CD8-positive, alpha-beta memory T cell (primary cell): ENCODE results near the gene SLC25A41. TPM values are rescaled to one million over a fixed set of nuclear protein-coding genes. Genes with fewer than 3 reads are reported as not detected.

Source experiments
- CTCF ChIA-PET: fragments of 350-600 bp; sonication (Branson Sonifier 250); formaldehyde crosslinking; loops from one replicate; lab custom pipeline; 2021; ENCODE audit warnings: antibody characterized with exemption; lab: Charles Lee
- POLR2A ChIA-PET: fragments of 350-600 bp; sonication (Branson Sonifier 250); formaldehyde crosslinking; loops from one replicate; lab custom pipeline; 2021; ENCODE audit warnings: antibody characterized with exemption; lab: Charles Lee
- DNase-seq, 5 donors: peaks; one replicate each; pipeline versions ENCODE4 v3.0.0 to v3.0.0-alpha.2; 2020 to 2022; ENCODE audit warnings: mixed read lengths in 1 of 5
- H3K27ac ChIP-seq: one replicate; pipeline ENCODE4 v1.7.0; 2013; ENCODE audit warnings: low read depth, mild to moderate bottlenecking, low read length, moderate library complexity
- H3K27me3 ChIP-seq: 2 replicates; pipeline ENCODE4 v1.7.0; 2013; ENCODE audit warnings: low read length, mild to moderate bottlenecking; ENCODE audit not compliant: insufficient read depth, poor library complexity, severe bottlenecking
- H3K36me3 ChIP-seq: 2 replicates; pipeline ENCODE4 v1.7.0; 2013; ENCODE audit warnings: mild to moderate bottlenecking, low read length, moderate library complexity; ENCODE audit not compliant: insufficient read depth
- H3K4me1 ChIP-seq: 2 replicates; pipeline ENCODE4 v1.7.0; 2013; ENCODE audit warnings: mild to moderate bottlenecking, low read length, moderate library complexity; ENCODE audit not compliant: insufficient read depth
- H3K4me3 ChIP-seq: 2 replicates; pipeline ENCODE4 v1.7.0; 2013; ENCODE audit warnings: mild to moderate bottlenecking, low read length
- H3K9me3 ChIP-seq: 2 replicates; pipeline ENCODE4 v1.7.0; 2013; ENCODE audit warnings: mild to moderate bottlenecking, low read length
- H3K27ac Mint-ChIP-seq, 8 donors: one replicate each; pipeline ENCODE4 v1.8.0; 2020 to 2021; ENCODE audit warnings: mixed read lengths in 8 of 8, mild to moderate bottlenecking in 6 of 8, inconsistent platforms in 3 of 8, moderate library complexity in 3 of 8
- H3K27me3 Mint-ChIP-seq, 2 donors: one replicate each; pipeline ENCODE4 v1.8.0; 2020 to 2021; ENCODE audit warnings: mixed read lengths in 2 of 2, mild to moderate bottlenecking in 1 of 2, moderate library complexity in 1 of 2
- H3K36me3 Mint-ChIP-seq, 3 donors: one replicate each; pipeline ENCODE4 v1.8.0; 2020 to 2021; ENCODE audit warnings: mixed read lengths in 3 of 3, inconsistent platforms in 1 of 3, mild to moderate bottlenecking in 1 of 3
- H3K4me1 Mint-ChIP-seq, 3 donors: one replicate each; pipeline ENCODE4 v1.8.0; 2020 to 2021; ENCODE audit warnings: mixed read lengths in 3 of 3, inconsistent platforms in 1 of 3, mild to moderate bottlenecking in 1 of 3
- H3K4me3 Mint-ChIP-seq, 7 donors: one replicate each; pipeline ENCODE4 v1.8.0; 2020 to 2021; ENCODE audit warnings: mixed read lengths in 7 of 7, mild to moderate bottlenecking in 6 of 7, moderate library complexity in 4 of 7, inconsistent platforms in 2 of 7
- H3K9me3 Mint-ChIP-seq, 5 donors: one replicate each; pipeline ENCODE4 v1.8.0; 2020 to 2022; ENCODE audit warnings: mixed read lengths in 5 of 5, mild to moderate bottlenecking in 3 of 5, moderate library complexity in 2 of 5, inconsistent platforms in 1 of 5
- polyA plus RNA-seq: library from polyadenylated mRNA; unstranded; fragments of 300-500 nt; fragmentation: Illumina TruSeq; gene quantifications from one replicate; pipeline ENCODE4 v1.2.3, GENCODE V29; 2021
- total RNA-seq, 2 experiments: library from RNA; stranded (reverse); gene quantifications; one replicate each; pipeline ENCODE4 v1.2.3, GENCODE V29; 2021

The SLC25A41 gene
- total and polyA plus RNA-seq, 3 experiments from 2014 or later: 0.28 to 0.33 TPM; not detected in 1

- peaks cover 0 to 5% of the 10 kb centered on the region in 2 donors for H3K27me3 Mint-ChIP-seq
- peaks cover 11% of the 10 kb centered on the region for H3K36me3 ChIP-seq
- no peaks in the 10 kb centered on the region for H3K9me3 Mint-ChIP-seq
- no peaks in the 10 kb centered on the region for H3K27me3 ChIP-seq
- H3K9me3 ChIP-seq: no peaks in the 10 kb centered on the region
- DNase-seq: peak in 1 of 5 donors; percentile 49
- ChIA-PET POLR2A (interaction anchor here (2.5 kb wide), 1 partner anchor 21 kb away, joined by 13 read pairs; the partner anchor contains the start of gene ALKBH7), CTCF (interaction anchor here (0.8 to 1.8 kb wide), 2 partner anchors 17 to 175 kb away, joined by 3 to 4 read pairs; no protein-coding TSS in a partner anchor)
- H3K4me3 Mint-ChIP-seq: peak overlapping the region; percentile 93 to 98 (median 96)
- H3K27ac Mint-ChIP-seq: peak overlapping the region; percentile 97 to 100 (median 99)
- H3K4me1 ChIP-seq: peaks cover 24% of the 10 kb centered on the region
- peak overlapping the region; percentile 100 for H3K27ac ChIP-seq
- peaks cover 23 to 28% (median 26%) of the 10 kb centered on the region in 3 donors for H3K4me1 Mint-ChIP-seq
- H3K4me3 ChIP-seq: peak overlapping the region; percentile 84
- H3K36me3 Mint-ChIP-seq: peaks cover 0 to 33% (median 5%) of the 10 kb centered on the region in 3 donors
Measured at GRCh38 chr19:6393983-6394412, 39.6 kb downstream of the SLC25A41 start.

DNA sequence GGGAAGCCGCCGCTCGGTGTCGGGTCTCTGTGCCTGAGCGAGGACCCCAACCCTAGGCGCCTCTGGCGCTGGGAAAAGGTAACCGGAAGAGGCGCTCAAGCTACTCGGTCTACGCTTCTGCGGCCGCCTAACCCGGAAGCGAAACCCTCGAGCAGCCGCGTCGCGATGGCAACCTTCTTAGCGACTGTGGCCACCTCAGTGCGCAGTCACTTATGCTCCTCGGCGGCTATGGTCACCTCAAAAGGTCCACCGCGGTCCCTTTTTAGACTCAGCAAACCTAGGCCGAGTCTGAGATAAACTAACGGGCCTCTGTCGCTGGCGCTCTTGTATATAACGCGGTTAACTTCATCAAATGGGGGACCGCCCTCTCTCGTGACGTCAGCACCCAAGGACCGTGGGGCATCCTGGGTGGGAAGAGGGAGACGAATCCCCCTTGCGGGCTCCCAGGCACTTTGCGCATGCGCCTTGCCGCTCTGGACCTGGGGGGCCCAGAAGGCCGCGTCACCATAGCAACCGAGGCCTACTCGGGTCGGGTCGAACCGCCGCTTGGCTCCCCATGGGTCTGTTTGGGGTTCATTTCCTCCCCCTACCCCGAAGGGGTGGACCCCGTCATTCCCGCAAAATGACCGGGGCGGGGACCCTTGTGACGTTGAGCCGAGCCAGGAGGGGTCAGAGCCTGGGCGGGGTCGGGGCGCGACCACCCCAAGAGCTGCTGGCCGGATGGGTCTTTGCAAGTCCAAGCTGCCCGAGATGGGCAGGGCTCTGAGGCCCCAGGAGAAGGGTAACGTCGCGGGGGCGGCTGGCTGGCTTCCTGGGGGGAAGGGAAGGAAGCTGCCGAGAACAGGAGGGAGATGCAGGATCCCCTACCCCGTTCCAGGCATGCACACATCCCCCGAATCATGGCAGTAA is 40.2 kb downstream of the SLC25A41 start, which contains the start of gene GTF2F1:
TSS of gene GTF2F1 (minus strand) at position 91 of the 909 bp plus-strand sequence. CDS start 169 bp downstream, outside the sequence.
- Histone ChIP-seq H3K36me3 (peaks cover 14% of the 10 kb centered on the region), H3K27me3 (no peaks in the 10 kb centered on the region), H3K4me1 (peaks cover 24% of the 10 kb centered on the region), H3K27ac (peak within 1 kb of the TSS; percentile 100), H3K9me3 (no peaks in the 10 kb centered on the region), H3K4me3 (peak within 1 kb of the TSS; percentile 84)
- Mint-ChIP-seq H3K36me3 (peaks cover 2 to 38% (median 5%) of the 10 kb centered on the region in 3 donors), H3K4me1 (peaks cover 23 to 29% (median 26%) of the 10 kb centered on the region in 3 donors), H3K27ac (peak within 1 kb of the TSS; percentile 97 to 100 (median 99)), H3K9me3 (no peaks in the 10 kb centered on the region), H3K4me3 (peak within 1 kb of the TSS; percentile 93 to 98 (median 96)), H3K27me3 (peaks cover 0 to 5% of the 10 kb centered on the region in 2 donors)
- POLR2A ChIA-PET: interaction anchor here (1.0 to 2.5 kb wide), 4 partner anchors 20 to 110 kb away, joined by 3 to 13 read pairs (median 4); partner anchors contain the start of genes ALKBH7, CLPP and KHSRP
- DNase-seq: peak; percentile 92 to 99 (median 95)
- CTCF ChIA-PET: interaction anchor here (0.8 to 1.8 kb wide), 3 partner anchors 17 to 175 kb away, joined by 3 to 5 read pairs (median 4); partner anchors contain the start of gene KHSRP

DNA sequence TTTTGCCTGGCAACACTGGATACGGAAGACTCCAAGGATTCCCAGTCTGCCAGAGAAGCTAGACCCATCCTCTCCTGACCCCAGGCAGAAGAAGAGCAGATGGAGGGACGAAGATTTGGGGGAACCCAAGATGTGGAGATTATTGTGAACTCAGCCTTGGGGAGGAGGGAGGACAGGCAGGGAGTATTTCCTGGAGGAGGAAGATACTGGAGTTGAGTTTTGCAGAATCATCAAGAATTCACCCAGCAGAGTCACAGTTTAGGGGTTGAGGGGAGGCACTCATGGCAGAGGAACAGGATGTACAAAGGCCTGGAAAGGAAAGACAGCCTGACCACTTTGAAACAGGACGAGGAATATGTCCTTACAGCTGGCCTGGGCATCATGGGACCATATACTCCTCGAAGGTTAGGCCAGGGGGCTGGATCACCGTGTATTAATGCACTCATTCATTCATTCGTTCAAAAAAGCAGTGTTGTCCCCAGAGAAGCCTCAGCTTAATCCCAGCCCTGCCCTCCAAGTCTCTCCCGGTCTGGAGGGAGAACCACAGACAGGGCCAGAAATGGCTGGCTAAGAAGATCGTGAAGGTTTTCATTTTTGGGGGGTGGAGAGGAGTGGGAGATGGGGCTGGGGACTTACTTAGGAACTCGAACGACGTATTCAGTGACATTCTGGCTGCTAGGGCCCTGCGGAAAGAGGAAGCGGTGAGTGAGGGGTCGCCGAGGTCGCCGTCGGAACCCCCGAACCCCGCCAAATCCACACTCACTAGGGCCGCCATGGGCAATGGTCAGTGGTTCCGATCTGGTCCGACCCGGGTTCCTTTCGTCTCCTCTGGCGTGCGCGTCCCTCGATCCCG is 41.1 kb downstream of the SLC25A41 start:
- Mint-ChIP-seq H3K9me3 (no peaks in the 10 kb centered on the region), H3K27ac (peak overlapping the region; percentile 97 to 100 (median 99)), H3K4me3 (peak overlapping the region; percentile 93 to 98 (median 96)), H3K4me1 (peaks cover 25 to 31% (median 26%) of the 10 kb centered on the region in 3 donors), H3K36me3 (peaks cover 4 to 46% (median 5%) of the 10 kb centered on the region in 3 donors), H3K27me3 (peaks cover 0 to 5% of the 10 kb centered on the region in 2 donors)
- Histone ChIP-seq H3K27ac (peak overlapping the region; percentile 100), H3K27me3 (no peaks in the 10 kb centered on the region), H3K4me1 (peaks cover 24% of the 10 kb centered on the region), H3K9me3 (no peaks in the 10 kb centered on the region), H3K4me3 (peak overlapping the region; percentile 84), H3K36me3 (peaks cover 22% of the 10 kb centered on the region)
- peak in 1 of 5 donors; percentile 12 for DNase-seq
- POLR2A ChIA-PET: interaction anchor here (0.6 to 2.5 kb wide), 5 partner anchors 19 to 124 kb away, joined by 3 to 13 read pairs (median 4); partner anchors contain the start of genes ALKBH7, CLPP and KHSRP
- CTCF ChIA-PET: interaction anchor here (1.5 to 1.8 kb wide), 2 partner anchors 16 to 33 kb away, joined by 4 to 5 read pairs; partner anchors contain the start of gene KHSRP

GRCh38 chr19:6387372-6387771 is 46.2 kb downstream of the SLC25A41 start:
- no peaks in the 10 kb centered on the region for H3K9me3 Mint-ChIP-seq
- POLR2A ChIA-PET: interaction anchor here (0.6 kb wide), 1 partner anchor 14 kb away, joined by 3 read pairs; no protein-coding TSS in a partner anchor
- Histone ChIP-seq H3K27ac (no peak overlapping the region), H3K36me3 (peaks cover 26% of the 10 kb centered on the region), H3K9me3 (no peaks in the 10 kb centered on the region), H3K4me1 (peaks cover 14% of the 10 kb centered on the region), H3K27me3 (no peaks in the 10 kb centered on the region), H3K4me3 (no peak overlapping the region)
- no peak overlapping the region for H3K27ac Mint-ChIP-seq
- H3K4me1 Mint-ChIP-seq: peaks cover 13 to 18% (median 14%) of the 10 kb centered on the region in 3 donors
- CTCF ChIA-PET: no interaction called here
- peaks cover 8 to 74% (median 14%) of the 10 kb centered on the region in 3 donors for H3K36me3 Mint-ChIP-seq
- H3K4me3 Mint-ChIP-seq: no peak overlapping the region
- H3K27me3 Mint-ChIP-seq: peaks cover 0 to 2% of the 10 kb centered on the region in 2 donors
- no peak for DNase-seq

DNA sequence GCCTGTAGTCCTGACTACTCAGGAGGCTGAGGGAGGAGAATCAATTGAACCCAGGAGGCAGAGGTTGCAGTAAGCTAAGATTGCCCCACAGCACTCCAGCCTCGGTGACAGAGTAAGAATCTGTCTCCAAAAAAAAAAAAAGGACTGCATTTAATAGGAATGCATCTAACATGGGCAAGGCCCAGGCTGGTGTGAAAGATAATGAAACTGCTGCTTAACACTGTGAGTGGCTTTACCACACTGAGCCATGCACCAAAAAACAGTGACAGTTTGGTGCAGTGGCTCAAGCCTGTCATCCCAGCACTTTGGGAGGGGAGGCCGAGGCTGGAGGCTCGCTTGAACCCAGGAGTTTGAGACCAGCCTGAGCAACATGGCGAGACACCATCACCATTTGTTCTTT is 49.2 kb downstream of the SLC25A41 start:
- POLR2A ChIA-PET: no interaction called here
- Mint-ChIP-seq H3K27ac (no peak overlapping the region), H3K27me3 (peaks cover 0 to 1% of the 10 kb centered on the region in 2 donors), H3K9me3 (no peaks in the 10 kb centered on the region), H3K4me1 (peaks cover 0 to 2% (median 2%) of the 10 kb centered on the region in 3 donors), H3K36me3 (peaks cover 11 to 84% (median 15%) of the 10 kb centered on the region in 3 donors), H3K4me3 (no peak overlapping the region)
- H3K9me3 ChIP-seq: no peaks in the 10 kb centered on the region
- H3K4me1 ChIP-seq: no peaks in the 10 kb centered on the region
- no peaks in the 10 kb centered on the region for H3K27me3 ChIP-seq
- no peak overlapping the region for H3K4me3 ChIP-seq
- H3K36me3 ChIP-seq: peaks cover 34% of the 10 kb centered on the region
- no peak for DNase-seq
- CTCF ChIA-PET: no interaction called here
- H3K27ac ChIP-seq: no peak overlapping the region

- peaks cover 11 to 86% (median 12%) of the 10 kb centered on the region in 3 donors for H3K36me3 Mint-ChIP-seq
- H3K27me3 Mint-ChIP-seq: peaks cover 0 to 1% of the 10 kb centered on the region in 2 donors
- H3K4me1 Mint-ChIP-seq: peaks cover 0 to under 1% (median under 1%) of the 10 kb centered on the region in 3 donors
- no peaks in the 10 kb centered on the region for H3K9me3 ChIP-seq
- ChIA-PET POLR2A (no interaction called here), CTCF (no interaction called here)
- H3K9me3 Mint-ChIP-seq: no peaks in the 10 kb centered on the region
- no peaks in the 10 kb centered on the region for H3K27me3 ChIP-seq
- peak overlapping the region in 1 of 8 donors; percentile 42 for H3K27ac Mint-ChIP-seq
- H3K36me3 ChIP-seq: peaks cover 28% of the 10 kb centered on the region
- no peak overlapping the region for H3K27ac ChIP-seq
- H3K4me3 ChIP-seq: no peak overlapping the region
- no peak for DNase-seq
- no peaks in the 10 kb centered on the region for H3K4me1 ChIP-seq
- no peak overlapping the region for H3K4me3 Mint-ChIP-seq
Measured at GRCh38 chr19:6383188-6383587, 50.4 kb downstream of the SLC25A41 start.
